G401 (cell line): ENCODE measurements around the gene COL28A1. TPM values are rescaled to one million over a fixed set of nuclear protein-coding genes. Genes with fewer than 3 reads are reported as not detected.

Source experiments
- DNase-seq: peaks from one replicate; pipeline ENCODE4 v3.0.0-alpha.2; 2015; ENCODE audit warnings: low spot score
- in situ Hi-C: cut with HindIII; loops from 2 replicates; pipeline ENCODE4 v1.10.0; 2016; ENCODE audit warnings: low sequenced_read_pairs, mixed read lengths
- total RNA-seq: library from RNA; depleted of rRNA; stranded (reverse); fragments of >200 nt; shearing (Covaris generic); gene quantifications from 2 replicates; pipeline ENCODE4 v1.2.3, GENCODE V29; 2014

The COL28A1 gene
- total RNA-seq, 1 experiment from 2014 or later, result not detected

GRCh38 chr7:7375538-7375937, 160.1 kb downstream of the COL28A1 start:
- in situ Hi-C loops, result no loop called here
- DNase-seq, result no peak

- DNase-seq, result no peak
- in situ Hi-C loops, result no loop called here
Observed at GRCh38 chr7:7370076-7370475, 165.6 kb downstream of the COL28A1 start.

DNA sequence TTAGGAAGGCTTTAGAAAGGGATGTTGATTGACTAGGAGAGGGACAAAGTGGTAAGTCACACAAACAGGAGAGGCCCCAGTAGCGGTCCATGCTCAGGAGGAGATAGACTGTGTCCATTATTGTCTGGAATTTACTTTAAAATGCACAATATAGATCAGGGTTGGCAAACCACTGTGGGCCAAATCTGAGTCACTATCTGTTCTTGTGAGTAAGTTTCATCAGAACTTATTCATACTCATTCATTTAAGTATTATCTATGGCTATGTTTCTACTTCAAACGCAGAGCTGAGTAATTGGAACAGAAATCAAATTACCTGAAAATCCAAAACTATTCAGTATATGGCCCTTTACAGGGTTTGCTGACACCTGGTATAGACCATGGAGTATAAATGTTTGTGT, 166.5 kb downstream of the COL28A1 start:
- no peak for DNase-seq
- in situ Hi-C loops, result no loop called here

DNA sequence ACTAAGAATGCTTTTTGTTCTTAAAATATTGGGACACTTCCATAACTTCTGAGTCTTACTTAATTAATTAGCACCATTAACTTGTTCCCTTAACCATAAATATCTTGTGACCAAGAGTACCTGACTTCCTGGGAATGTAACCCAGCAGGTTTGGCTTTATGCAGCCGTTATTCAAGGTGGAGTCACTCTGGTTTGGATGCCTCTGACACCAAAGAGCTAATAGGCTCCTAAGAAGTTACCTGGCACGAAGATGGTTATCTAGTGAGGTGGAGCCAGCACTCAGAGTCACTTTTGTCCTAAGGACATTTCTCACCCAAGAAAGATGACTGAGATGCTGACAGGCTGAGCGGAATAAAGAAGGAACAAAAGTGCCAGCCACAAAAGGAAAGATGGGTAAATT, 181.0 kb downstream of the COL28A1 start:
- no peak for DNase-seq
- in situ Hi-C loops, result no loop called here

DNA sequence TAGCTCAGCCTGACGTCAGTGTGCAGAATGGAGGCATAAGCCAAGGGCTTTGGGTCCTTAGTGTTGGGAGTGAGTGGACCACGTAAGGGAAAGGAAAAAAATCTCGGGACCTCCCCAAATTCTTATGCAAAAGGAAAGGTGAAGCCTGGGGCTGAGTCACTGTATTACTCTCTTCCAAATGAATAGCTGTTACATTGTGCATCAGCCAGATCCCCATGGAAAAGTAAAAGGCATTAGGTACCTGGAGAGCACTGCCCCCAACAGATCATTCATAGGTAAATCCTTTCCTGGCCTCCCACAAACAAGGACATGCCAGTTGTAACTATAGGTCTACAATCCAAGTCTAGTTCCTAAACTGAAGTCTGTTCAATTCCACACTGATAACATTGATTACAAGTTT, 182.8 kb downstream of the COL28A1 start:
- in situ Hi-C loops, result no loop called here
- DNase-seq, result no peak

GRCh38 chr7:7351832-7352231, 183.8 kb downstream of the COL28A1 start:
- in situ Hi-C loops, result no loop called here
- DNase-seq, result no peak

DNA sequence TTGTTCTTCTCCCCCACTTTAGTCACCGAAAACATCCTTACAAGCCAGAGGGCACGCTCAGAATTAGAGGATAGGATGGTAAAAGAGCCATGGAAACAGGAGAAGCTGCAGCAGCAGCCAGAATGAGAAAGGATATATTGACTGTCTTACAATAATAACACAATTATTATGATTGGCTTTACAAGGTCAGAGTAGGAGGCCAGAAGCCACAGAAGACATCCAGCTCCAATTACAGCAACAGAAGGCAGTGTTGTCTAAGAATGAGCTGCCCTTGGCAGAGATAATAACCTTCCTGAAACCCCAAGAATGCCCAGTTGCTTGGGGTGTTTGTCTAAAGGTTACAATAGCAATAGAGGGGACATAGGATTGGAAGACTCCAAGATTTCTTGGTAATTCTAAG, 184.5 kb downstream of the COL28A1 start:
- no peak for DNase-seq
- in situ Hi-C loops, result no loop called here

- in situ Hi-C loops, result no loop called here
- no peak for DNase-seq
Observed at GRCh38 chr7:7349156-7349555, 186.5 kb downstream of the COL28A1 start.

DNA sequence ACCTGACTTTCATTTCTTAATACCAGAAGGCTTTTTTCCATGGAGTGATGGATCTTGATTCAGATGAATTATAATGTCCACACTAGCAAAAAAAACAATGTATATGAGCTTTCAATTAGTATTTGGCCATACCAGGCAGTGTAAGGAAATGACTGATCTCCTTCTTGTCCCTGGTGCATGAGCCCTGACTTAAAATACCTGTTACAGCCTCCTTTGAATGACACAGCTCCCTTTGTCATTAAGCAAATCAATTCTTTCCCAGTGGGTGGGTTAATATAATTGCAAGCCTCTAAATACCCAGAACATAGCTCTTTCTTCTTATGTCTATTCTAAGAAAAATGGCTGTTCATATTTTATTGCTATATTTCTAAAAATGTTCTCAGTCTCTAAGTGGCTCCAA, 188.6 kb downstream of the COL28A1 start:
- in situ Hi-C loops, result no loop called here
- DNase-seq, result no peak

DNA sequence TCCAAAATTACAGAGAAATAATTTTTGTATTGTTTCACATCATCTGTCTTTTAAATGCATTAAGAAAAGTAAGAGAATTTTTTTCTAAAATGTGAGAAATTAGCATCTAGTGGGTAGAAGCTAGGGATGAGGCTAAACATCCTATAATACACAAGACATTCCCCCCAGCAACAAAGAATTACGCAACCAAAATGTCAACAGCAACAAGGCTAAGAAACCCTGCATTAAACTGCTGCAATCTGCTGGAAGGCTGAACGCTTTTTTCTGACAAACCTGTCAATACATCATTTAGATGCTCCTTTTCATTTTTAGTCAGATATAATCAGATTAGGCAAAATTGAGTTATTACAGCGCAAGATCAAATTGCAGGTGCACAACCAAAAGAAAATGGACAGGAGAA, 191.1 kb downstream of the COL28A1 start:
- no peak for DNase-seq
- in situ Hi-C loops, result no loop called here

GRCh38 chr7:7335909-7336308, 199.8 kb downstream of the COL28A1 start:
- in situ Hi-C loops, result no loop called here
- DNase-seq, result no peak

GRCh38 chr7:7335215-7335614, 200.5 kb downstream of the COL28A1 start:
- in situ Hi-C loops, result no loop called here
- no peak for DNase-seq

DNA sequence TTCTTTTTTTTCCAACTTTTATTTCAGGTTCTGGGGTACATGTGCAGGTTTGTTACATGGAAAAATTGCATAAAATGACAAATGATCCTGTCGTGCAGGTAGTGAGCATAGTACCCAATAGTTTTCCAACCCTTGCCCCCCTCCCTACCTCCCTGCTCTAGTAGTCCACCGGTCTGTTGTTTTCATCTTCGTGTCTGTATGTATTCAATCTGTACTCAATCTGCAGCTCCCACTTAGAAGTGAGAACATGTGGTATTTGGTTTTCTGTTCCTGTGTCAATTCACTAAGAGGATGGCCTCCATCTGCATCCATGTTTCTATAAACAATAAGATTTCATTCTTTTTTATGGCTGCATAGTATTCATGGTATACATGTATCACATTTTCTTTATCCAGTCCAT, 202.1 kb downstream of the COL28A1 start:
- DNase-seq, result no peak

GRCh38 chr7:7331523-7331922, 204.2 kb downstream of the COL28A1 start:
- in situ Hi-C loops, result no loop called here
- no peak for DNase-seq

More for the DNA sequence above, 202.1 kb downstream of the COL28A1 start:
- in situ Hi-C loops, result no loop called here

DNA sequence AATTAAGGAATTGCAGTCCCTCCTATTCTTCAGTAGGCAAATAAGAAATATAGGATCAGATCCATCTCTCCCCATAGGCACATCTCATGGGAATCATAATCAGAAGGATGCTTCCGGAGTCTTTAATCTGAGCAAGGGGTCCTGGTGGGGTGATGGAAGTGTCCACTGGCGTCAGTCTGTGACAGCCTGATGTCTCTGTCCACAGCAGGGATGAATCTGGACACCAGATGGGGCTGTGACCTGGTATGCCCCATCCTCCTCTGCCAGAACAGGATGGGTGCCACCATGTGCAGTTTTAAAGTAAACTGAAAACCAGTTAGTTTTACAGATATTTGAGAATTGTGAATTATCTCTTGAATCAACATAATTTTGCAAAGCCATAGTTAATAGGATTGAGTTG, 204.7 kb downstream of the COL28A1 start:
- peak; percentile 15 for DNase-seq

DNA sequence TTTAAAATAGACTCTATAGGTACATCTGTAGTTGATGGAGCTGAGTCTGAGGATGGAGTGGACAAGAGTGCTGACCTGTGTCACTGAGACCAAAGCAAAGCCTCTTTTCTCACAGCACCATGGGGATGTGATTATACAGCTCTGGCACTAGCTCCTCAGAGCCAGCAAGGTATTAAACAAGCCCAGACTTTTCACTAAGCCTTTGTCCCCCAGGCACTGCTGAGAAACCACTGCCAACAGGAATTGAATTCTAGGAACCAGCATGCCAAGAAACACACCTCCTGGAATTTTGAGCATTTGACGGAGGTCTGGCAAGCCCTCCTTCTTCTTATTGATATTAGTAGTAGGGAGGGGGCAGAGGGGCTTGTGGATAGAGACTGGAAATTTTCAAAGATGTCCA, 206.3 kb downstream of the COL28A1 start:
- no peak for DNase-seq
- in situ Hi-C loops, result no loop called here

More for the DNA sequence above, 204.7 kb downstream of the COL28A1 start:
- in situ Hi-C loops, result no loop called here

DNA sequence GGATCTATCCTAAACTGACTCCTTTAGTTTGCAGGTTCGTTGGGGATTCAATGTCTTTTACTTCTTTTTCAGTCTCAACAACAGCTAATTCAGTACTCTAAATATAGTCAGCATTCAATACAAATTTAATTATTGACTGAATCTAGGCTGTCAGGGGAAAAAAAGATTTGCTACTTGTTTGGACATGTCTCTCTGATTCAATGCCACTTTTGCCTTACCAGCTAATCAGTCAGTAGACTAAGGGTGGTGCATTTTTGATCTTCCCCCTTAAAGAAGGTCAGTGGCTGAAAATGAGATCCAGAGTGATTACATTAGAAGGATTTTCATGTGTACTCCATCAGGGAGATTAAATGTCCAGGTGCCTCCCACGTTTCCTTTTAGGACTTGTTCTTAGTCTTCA, 208.2 kb downstream of the COL28A1 start:
- in situ Hi-C loops, result no loop called here

DNA sequence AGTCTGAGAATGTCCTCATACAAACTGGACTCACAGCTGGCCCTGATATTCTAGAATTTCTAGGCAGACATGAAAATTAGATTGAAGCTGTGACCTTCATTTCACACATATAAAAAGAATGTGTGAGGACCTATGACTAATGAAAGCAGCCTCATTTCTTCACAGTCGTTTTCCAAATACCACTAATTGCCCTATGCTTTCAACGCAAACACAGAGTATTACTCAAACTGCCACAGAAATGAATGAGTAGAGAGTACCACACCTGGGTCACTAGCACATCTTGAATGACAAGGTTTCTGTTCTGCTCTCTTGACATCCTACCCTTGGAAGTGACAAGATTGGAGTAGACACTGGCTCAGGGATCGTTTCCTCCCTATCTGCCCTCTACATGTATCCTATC, 211.0 kb downstream of the COL28A1 start:
- in situ Hi-C loops, result no loop called here
- no peak for DNase-seq

More for the DNA sequence above, 208.2 kb downstream of the COL28A1 start:
- no peak for DNase-seq

- in situ Hi-C loops, result no loop called here
Observed at GRCh38 chr7:7323921-7324320, 211.8 kb downstream of the COL28A1 start.

DNA sequence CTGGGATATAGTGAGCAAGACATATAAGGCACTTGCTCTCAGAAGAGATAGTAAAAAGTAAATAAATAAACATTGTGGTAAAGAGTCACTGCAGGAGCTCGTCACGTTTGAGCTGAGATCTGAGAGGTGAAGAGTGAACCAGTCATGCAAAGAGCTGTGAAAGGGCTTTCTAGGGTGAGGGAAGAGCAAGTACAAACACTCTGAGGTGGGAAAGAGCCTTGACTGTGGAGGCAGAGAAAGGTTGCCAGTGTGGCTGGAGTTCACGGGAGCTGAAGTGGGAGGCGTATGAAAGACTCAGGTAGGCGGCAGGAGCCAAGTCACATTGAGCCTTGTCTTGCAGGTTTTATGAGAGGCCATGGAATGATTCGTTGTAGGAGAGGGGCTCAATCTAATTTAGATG, 212.3 kb downstream of the COL28A1 start:
- no peak for DNase-seq
- in situ Hi-C loops, result no loop called here

More at GRCh38 chr7:7323921-7324320, 211.8 kb downstream of the COL28A1 start:
- DNase-seq, result no peak

DNA sequence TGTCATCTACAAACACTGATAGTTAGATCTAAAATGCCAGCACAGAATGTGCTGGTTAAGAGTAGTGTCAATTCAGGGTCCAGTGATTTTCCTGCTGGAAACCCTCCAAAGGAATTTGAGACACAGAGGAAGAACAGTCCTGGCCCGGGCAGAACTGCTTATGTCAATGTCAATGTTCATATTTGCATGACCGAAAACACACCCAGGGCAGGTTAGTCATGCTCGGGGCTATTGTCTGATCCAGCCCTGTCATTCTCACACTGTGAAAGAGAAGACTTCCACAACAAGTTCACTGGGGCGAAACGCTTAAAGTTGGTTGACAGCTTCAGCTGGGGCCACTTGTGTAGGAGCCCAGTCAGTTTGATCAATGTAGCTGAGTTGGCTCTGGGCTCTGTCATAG, 214.0 kb downstream of the COL28A1 start:
- DNase-seq, result no peak
- in situ Hi-C loops, result no loop called here

- DNase-seq, result no peak
- in situ Hi-C loops, result no loop called here
Observed at GRCh38 chr7:7318601-7319000, 217.1 kb downstream of the COL28A1 start.
